GM15510 (cell line): ENCODE data around the gene ASXL1.
A peak's percentile ranks its signal among the peaks of the same experiment; 100 is the strongest.

Experiments
- POLR2A ChIP-seq: IDR thresholded peaks from 3 replicates; pipeline ENCODE4 v1.6.1; 2011; ENCODE audit warnings: borderline replicate concordance; ENCODE audit not compliant: insufficient read length; ENCODE audit errors: extremely low read depth

The ASXL1 gene

GRCh38 chr20:32438331-32438858 is 80.3 kb downstream of the ASXL1 start:
- TF ChIP-seq POLR2A = no peak

DNA sequence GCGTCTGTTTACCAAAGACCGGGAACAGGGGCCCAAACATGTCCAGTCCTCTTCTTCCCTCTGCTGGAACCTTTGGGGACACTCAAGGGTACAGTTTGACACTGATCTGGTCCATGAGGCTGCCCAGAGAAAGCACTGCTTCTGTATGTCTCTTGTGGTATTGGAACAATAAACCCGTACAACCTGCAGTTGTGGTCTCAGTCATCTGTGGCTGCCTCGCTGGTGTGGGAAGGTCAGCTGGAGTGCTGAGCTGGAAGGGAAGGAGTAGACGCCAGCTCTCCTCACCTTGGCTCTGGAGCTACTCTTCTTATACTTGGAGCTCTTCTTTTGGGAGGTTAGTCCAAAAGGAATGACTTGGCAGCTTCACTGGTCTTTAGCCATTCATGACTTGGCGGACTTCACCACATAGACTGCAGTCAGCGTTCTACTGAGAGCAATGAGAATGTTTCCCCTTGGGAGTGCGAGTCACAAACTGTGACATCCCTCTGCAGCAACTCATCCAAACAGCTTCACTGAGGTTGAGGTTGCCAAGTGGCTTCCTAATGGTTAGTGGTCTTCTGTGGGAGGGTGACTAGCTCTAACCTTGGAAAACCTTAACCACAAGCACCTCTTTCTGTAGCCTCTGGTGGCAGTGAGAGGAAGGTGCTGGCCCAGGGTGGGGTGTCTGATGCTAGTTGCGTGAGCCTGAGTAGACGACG is 81.2 kb downstream of the ASXL1 start:
- no peak for TF ChIP-seq POLR2A

- TF ChIP-seq POLR2A = no peak
These were observed 82.1 kb downstream of the ASXL1 start for GRCh38 chr20:32440069-32440757.

- TF ChIP-seq POLR2A = no peak
These were observed 82.6 kb downstream of the ASXL1 start for GRCh38 chr20:32440758-32441078.

- TF ChIP-seq POLR2A = no peak
These were observed 83.5 kb downstream of the ASXL1 start for GRCh38 chr20:32441638-32442037.

DNA sequence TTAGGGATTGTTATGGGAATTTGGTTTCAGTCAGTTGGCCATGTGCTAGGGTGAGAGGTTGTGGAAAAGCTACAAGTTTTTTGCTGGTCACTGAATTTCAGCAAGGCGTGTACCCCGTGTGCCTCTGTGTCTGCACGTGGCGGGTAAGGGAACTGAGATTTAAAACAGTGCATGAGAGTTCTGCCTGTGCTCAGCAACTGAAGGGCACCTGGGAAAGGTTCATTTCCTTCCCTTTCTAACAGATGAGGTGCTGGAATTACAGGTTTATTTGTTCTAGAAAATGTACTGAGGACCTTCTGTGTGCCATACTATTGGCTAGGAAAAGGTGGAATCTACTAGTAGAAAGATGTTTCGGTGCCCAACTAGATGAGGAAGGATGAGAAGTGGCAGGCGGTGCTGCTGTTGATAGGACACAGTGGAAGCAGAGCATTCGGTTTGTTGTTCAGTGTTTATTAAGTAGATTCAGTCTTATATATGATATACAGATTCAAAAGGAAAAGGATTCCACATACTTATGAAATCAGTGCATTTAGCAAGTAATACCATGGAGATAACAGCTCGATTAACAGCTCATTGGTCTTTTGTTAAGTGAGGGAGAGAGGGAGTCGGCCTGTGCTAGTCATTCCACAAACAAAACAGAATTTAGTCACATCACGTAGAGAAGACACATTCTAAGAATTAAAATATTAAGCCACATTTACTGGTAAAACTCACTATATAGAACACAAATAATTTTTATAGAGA is 84.7 kb downstream of the ASXL1 start:
- TF ChIP-seq POLR2A = no peak

- no peak for TF ChIP-seq POLR2A
These were observed 85.3 kb downstream of the ASXL1 start for GRCh38 chr20:32443386-32443974.

DNA sequence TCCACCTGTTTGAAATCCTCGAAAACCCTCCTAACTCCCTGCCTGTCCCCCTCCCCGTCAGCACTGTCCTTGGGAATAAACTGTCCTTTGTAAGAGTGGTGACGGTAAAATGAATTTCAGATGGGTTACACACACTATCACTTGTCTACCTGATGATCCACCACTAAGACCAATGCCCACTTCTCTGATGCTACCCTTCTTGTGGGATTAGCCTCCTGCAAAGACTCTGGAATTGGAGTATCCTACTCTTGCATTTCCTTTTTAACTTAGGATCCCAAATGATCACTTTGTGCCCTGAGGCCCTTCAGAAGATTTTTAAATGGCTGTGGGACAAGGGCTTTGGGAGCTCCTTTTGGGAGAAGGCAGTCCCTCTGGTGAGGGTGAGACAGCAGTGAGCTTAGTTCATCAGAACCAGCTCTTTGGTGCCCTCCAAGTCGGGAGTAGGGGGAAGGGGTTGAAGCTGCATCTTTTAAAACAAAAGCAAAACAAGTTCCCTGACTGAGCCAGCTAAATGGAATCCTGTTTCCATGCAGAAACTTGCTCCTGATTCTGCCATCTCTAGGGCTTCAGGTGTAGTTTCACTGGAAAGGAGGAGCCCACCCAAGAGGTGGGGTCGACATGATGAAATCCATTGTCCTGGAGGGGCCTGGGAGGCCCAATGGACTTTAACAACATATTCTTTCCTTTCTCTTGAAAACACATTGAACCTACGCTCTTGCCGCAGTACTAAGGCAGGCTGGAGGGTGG is 86.5 kb downstream of the ASXL1 start:
- TF ChIP-seq POLR2A = no peak

GRCh38 chr20:32445539-32446273 is 87.6 kb downstream of the ASXL1 start:
- no peak for TF ChIP-seq POLR2A

DNA sequence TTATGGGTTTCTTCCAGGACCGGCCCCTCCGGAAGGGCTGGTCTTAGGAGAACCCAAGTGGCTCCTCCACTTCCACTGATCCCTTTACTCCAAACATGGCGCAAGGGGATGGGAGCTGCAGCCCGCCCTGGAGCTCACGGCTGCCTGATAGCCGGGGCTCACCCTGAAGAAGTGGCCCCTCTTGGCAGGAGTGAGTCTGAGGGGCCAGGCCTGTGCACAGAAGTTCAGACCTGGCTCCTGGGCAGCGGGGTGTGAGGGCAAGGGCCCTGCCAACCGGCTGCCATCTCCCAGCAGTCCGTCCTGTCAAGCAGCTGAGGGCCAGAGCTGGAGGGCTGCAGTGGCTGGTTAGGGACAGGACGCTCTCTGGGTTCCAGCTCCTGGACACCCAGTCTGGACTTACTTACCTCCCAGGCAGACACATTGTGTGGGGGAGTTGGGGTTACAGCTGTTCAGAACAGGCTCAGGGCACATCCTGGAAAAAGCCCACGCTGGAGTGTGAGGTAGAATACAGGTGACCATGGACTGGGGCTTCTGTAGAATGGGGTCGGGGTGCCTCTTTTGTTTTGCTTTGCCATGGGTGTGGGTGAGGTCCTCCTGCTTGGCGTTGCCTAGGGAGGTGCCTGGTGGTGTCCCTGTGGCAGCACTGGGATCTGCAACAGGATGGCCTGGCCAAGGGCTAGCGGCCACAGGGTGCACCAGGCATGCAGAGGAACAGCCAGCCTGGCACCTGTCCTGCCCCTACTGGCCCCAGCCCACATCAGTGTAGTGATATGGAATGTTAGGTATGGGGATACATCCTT is 88.4 kb downstream of the ASXL1 start:
- peak; percentile 14 for TF ChIP-seq POLR2A

- TF ChIP-seq POLR2A = no peak
These were observed 89.3 kb downstream of the ASXL1 start for GRCh38 chr20:32447136-32448027.
